ENCODE data around the gene CBL.

The CBL gene

GRCh38 chr11:119316729-119317591 is 110.8 kb downstream of the CBL start, which contains the start of gene MCAM (continued):
- no peak for TF ChIP-seq ZNF18 (tag by site-specific recombination; IDR thresholded peaks at IDR 0.05)
- TF ChIP-seq ZBTB8A (tag by site-specific recombination; IDR thresholded peaks at IDR 0.05), result 0 out of 2 replicates have a peak, but pooled peaks have one; percentile 14
- no peak for TF ChIP-seq PBX3 (CRISPR knock-in tag; IDR thresholded peaks at IDR 0.05)
- TF ChIP-seq ZNF660 (tag by site-specific recombination; IDR thresholded peaks at IDR 0.05), result no peak
- no peak for TF ChIP-seq REST (tag by site-specific recombination; IDR thresholded peaks at IDR 0.05)
- TF ChIP-seq ZNF549 (tag by site-specific recombination; IDR thresholded peaks at IDR 0.05), result no peak
- TF ChIP-seq ZNF157 (tag by site-specific recombination; IDR thresholded peaks at IDR 0.05), result no peak
- TF ChIP-seq ZNF585B (tag by site-specific recombination; IDR thresholded peaks at IDR 0.05), result no peak
- no peak for TF ChIP-seq SETDB1 (IDR thresholded peaks at IDR 0.05; ENCODE audit: insufficient read length, low read length)
- TF ChIP-seq ZNF654 (tag by site-specific recombination; IDR thresholded peaks at IDR 0.05; ENCODE audit: low read depth), result no peak
- TF ChIP-seq ZNF366 (tag by site-specific recombination; conservative IDR thresholded peaks at IDR 0.05), result no peak
- TF ChIP-seq WT1 (tag by site-specific recombination; IDR thresholded peaks at IDR 0.05), result no peak
- TF ChIP-seq HIC1 (tag by site-specific recombination; IDR thresholded peaks at IDR 0.05), result no peak
- TF ChIP-seq SCRT2 (tag by site-specific recombination; IDR thresholded peaks at IDR 0.05), result peak; percentile 61
- no peak for TF ChIP-seq ZNF48 (tag by site-specific recombination; IDR thresholded peaks at IDR 0.05)
- no peak for TF ChIP-seq ZNF324 (tag by site-specific recombination; IDR thresholded peaks at IDR 0.05)
- no peak for TF ChIP-seq GLI4 (tag by site-specific recombination; IDR thresholded peaks at IDR 0.05)
- TF ChIP-seq ZNF747 (tag by site-specific recombination; IDR thresholded peaks at IDR 0.05), result no peak
- TF ChIP-seq ZNF292 (tag by site-specific recombination; IDR thresholded peaks at IDR 0.05; ENCODE audit: borderline replicate concordance, low read depth), result no peak
- no peak for TF ChIP-seq ZNF148 (tag by site-specific recombination; IDR thresholded peaks at IDR 0.05; ENCODE audit: borderline replicate concordance)
- TF ChIP-seq BCL6B (tag by site-specific recombination; IDR thresholded peaks at IDR 0.05), result no peak
- no peak for TF ChIP-seq TCF7L2 (IDR thresholded peaks at IDR 0.05; ENCODE audit: borderline replicate concordance, low read depth, low read length)
- no peak for TF ChIP-seq ZBTB44 (tag by site-specific recombination; IDR thresholded peaks at IDR 0.05)
- TF ChIP-seq YY2 (tag by site-specific recombination; IDR thresholded peaks at IDR 0.05), result no peak
- TF ChIP-seq ZNF114 (tag by site-specific recombination; IDR thresholded peaks at IDR 0.05), result no peak
